Hepatocyte (in vitro differentiated cells): ENCODE measurements around the gene LRRC3.

Experiments used
- CTCF ChIP-seq: fragments of 200-600 bp; sonication (generic); IDR thresholded peaks from 2 replicates; pipeline ENCODE4 v1.5.1; 2016; ENCODE audit warnings: antibody characterized with exemption, mild to moderate bottlenecking; ENCODE audit not compliant: poor library complexity
- EZH2 ChIP-seq: fragments of 200-600 bp; sonication (generic); IDR thresholded peaks from 2 replicates; pipeline ENCODE4 v1.6.1; 2016; ENCODE audit warnings: antibody characterized with exemption, mild to moderate bottlenecking, borderline replicate concordance
- EZH2phosphoT487 ChIP-seq: fragments of 200-600 bp; sonication (generic); IDR thresholded peaks from one replicate; pipeline ENCODE4 v1.6.1; 2018; ENCODE audit warnings: antibody characterized with exemption, mild to moderate bottlenecking, low read depth, moderate library complexity; ENCODE audit not compliant: unreplicated experiment, severe bottlenecking

GRCh38 chr21:44441581-44442265, 13.6 kb upstream of the LRRC3 start:
- TF ChIP-seq CTCF (no peak), EZH2 (no peak), EZH2phosphoT487 (no peak)
